NT2/D1 (cell line): ENCODE results near the gene KCNJ15.

Experiments
- YY1 ChIP-seq: IDR thresholded peaks from 2 replicates; pipeline ENCODE4 v1.6.1; 2011; ENCODE audit not compliant: insufficient read length, insufficient read depth
- ZNF274 ChIP-seq: IDR thresholded peaks from 2 replicates; pipeline ENCODE4 v1.6.1; 2011; ENCODE audit warnings: mild to moderate bottlenecking, low read depth, low read length

- TF ChIP-seq ZNF274 = no peak
- TF ChIP-seq YY1 = no peak
Observed at GRCh38 chr21:38307771-38308531, 51.2 kb downstream of the KCNJ15 start.
